PC-3 (cell line): ENCODE data around the gene CRHR2. TPM values are rescaled to one million over a fixed set of nuclear protein-coding genes. Genes with fewer than 3 reads are reported as not detected.

Source experiments
- ATAC-seq: fragments of 200-7000 bp; cut with Tn5 transposase; 2 replicates; pipeline ENCODE4 v1.9.1; 2020; ENCODE audit warnings: mild to moderate bottlenecking, moderate library complexity
- BruUV-seq: library from RNA; stranded (reverse); fragments of 400-500 nt; replicated peaks from 2 replicates; lab custom pipeline; 2021; lab: Mats Ljungman, UMichigan
- CTCF ChIA-PET: fragments of 300-600 bp; sonication (Branson Sonifier 250); formaldehyde crosslinking; loops from one replicate; lab custom pipeline; 2022; ENCODE audit warnings: antibody characterized with exemption; lab: Charles Lee
- POLR2A ChIA-PET: fragments of 300-600 bp; sonication (Branson Sonifier 250); formaldehyde crosslinking; loops from one replicate; lab custom pipeline; 2022; ENCODE audit warnings: antibody characterized with exemption; ENCODE audit not compliant: unreplicated experiment; lab: Charles Lee
- DNase-seq: peaks from one replicate; pipeline ENCODE4 v3.0.0-alpha.2; 2015
- H2AFZ ChIP-seq: fragments of 300-600 bp; sonication (generic); 2 replicates; pipeline ENCODE4 v1.6.0; 2016; ENCODE audit warnings: antibody characterized with exemption, low read length
- H3F3A ChIP-seq: fragments of 300-600 bp; sonication (generic); one replicate; pipeline ENCODE4 v1.6.0; 2017; ENCODE audit warnings: antibody characterized with exemption, low read length, control low read depth, mild to moderate bottlenecking; ENCODE audit not compliant: unreplicated experiment
- H3K27ac ChIP-seq: fragments of 300-600 bp; sonication (generic); 2 replicates; pipeline ENCODE4 v1.5.1; 2016; ENCODE audit warnings: mild to moderate bottlenecking, low read length
- H3K27me3 ChIP-seq: fragments of 300-600 bp; sonication (generic); 2 replicates; pipeline ENCODE4 v1.6.1; 2016; ENCODE audit warnings: low read length, mixed read lengths
- H3K36me3 ChIP-seq: fragments of 300-600 bp; sonication (generic); 2 replicates; pipeline ENCODE4 v1.6.1; 2016; ENCODE audit warnings: low read depth, mixed run types, low read length, mixed read lengths
- H3K4me1 ChIP-seq: fragments of 300-600 bp; sonication (generic); 2 replicates; pipeline ENCODE4 v1.5.1; 2016; ENCODE audit warnings: low read length; ENCODE audit not compliant: insufficient read depth
- H3K4me2 ChIP-seq: fragments of 300-600 bp; sonication (generic); 2 replicates; pipeline ENCODE4 v1.6.0; 2016; ENCODE audit warnings: low read length
- H3K4me3 ChIP-seq: fragments of 300-600 bp; sonication (generic); 2 replicates; pipeline ENCODE4 v1.5.1; 2016; ENCODE audit warnings: mild to moderate bottlenecking, low read length, mixed read lengths
- H3K79me2 ChIP-seq: fragments of 300-600 bp; sonication (generic); 2 replicates; pipeline ENCODE4 v1.6.1; 2017; ENCODE audit warnings: low read length, mixed read lengths
- H3K9ac ChIP-seq: fragments of 300-600 bp; sonication (generic); 2 replicates; pipeline ENCODE4 v1.6.0; 2016; ENCODE audit warnings: mild to moderate bottlenecking, low read length
- H3K9me2 ChIP-seq: fragments of 300-600 bp; sonication (generic); replicated peaks from 2 replicates; pipeline ENCODE4 v1.6.1; 2016; ENCODE audit warnings: mixed run types, low read length, mixed read lengths
- H3K9me3 ChIP-seq: fragments of 300-600 bp; sonication (generic); 2 replicates; pipeline ENCODE4 v1.6.1; 2016; ENCODE audit warnings: low read length, mixed read lengths
- H4K20me1 ChIP-seq: fragments of 300-600 bp; sonication (generic); 2 replicates; pipeline ENCODE4 v1.6.1; 2016; ENCODE audit warnings: low read length, mixed read lengths
- CTCF ChIP-seq: fragments of 300-600 bp; sonication (generic); conservative IDR thresholded peaks from 2 replicates; pipeline ENCODE4 v1.5.1; 2017; ENCODE audit warnings: antibody characterized with exemption, low read depth, mild to moderate bottlenecking, low read length
- EZH2 ChIP-seq: fragments of 300-600 bp; sonication (generic); IDR thresholded peaks from one replicate; pipeline ENCODE4 v1.6.1; 2017; ENCODE audit warnings: antibody characterized with exemption, mild to moderate bottlenecking, low read length; ENCODE audit not compliant: unreplicated experiment
- EZH2phosphoT487 ChIP-seq: fragments of 300-600 bp; sonication (generic); IDR thresholded peaks from 2 replicates; pipeline ENCODE4 v1.6.1; 2018; ENCODE audit warnings: mild to moderate bottlenecking, antibody characterized with exemption, low read length, borderline replicate concordance
- intact Hi-C: fragments of 100-400 bp; cut with micrococcal nuclease; formaldehyde crosslinking; loops from 2 replicates; pipeline ENCODE4 v1.9.0; 2023
- total RNA-seq: library from RNA; depleted of rRNA; stranded (reverse); fragments of >200 nt; gene quantifications from 2 replicates; pipeline ENCODE4 v1.2.3, GENCODE V29; 2014

The CRHR2 gene
- total RNA-seq, 1 experiment from 2014 or later = not detected

GRCh38 chr7:30671793-30672465 lies 10.3 kb downstream of the CRHR2 start:
- peak; percentile 71 for DNase-seq
- CTCF ChIA-PET = no interaction called here
- no peaks in the 10 kb centered on the region for H3F3A ChIP-seq
- no peak overlapping the region for H3K9ac ChIP-seq
- no TSS peak for BruUV-seq
- no peak for TF ChIP-seq CTCF
- TF ChIP-seq EZH2 = no peak
- TF ChIP-seq EZH2phosphoT487 = no peak
- peaks cover 18% of the 10 kb centered on the region for H3K27me3 ChIP-seq
- POLR2A ChIA-PET = no interaction called here
- H3K4me3 ChIP-seq = no peak overlapping the region
- no peaks in the 10 kb centered on the region for H3K36me3 ChIP-seq
- intact Hi-C loops = no loop called here
- H4K20me1 ChIP-seq = no peaks in the 10 kb centered on the region
- H3K9me2 ChIP-seq = no peaks in the 10 kb centered on the region
- peak; percentile 50; the same call in 1 of the 2 replicates for ATAC-seq
- no peak overlapping the region for H2AFZ ChIP-seq
- no peak overlapping the region for H3K27ac ChIP-seq
- H3K9me3 ChIP-seq = no peaks in the 10 kb centered on the region
- H3K79me2 ChIP-seq = no peaks in the 10 kb centered on the region
- H3K4me2 ChIP-seq = no peak overlapping the region
- H3K4me1 ChIP-seq = no peaks in the 10 kb centered on the region

- no peaks in the 10 kb centered on the region for H4K20me1 ChIP-seq
- H3K4me1 ChIP-seq = no peaks in the 10 kb centered on the region
- peaks cover 13% of the 10 kb centered on the region for H3K27me3 ChIP-seq
- H3K9me3 ChIP-seq = no peaks in the 10 kb centered on the region
- H3K4me3 ChIP-seq = no peak overlapping the region
- ATAC-seq (no peak), DNase-seq (no peak)
- H3K27ac ChIP-seq = no peak overlapping the region
- CTCF ChIA-PET = no interaction called here
- BruUV-seq = no TSS peak
- no peak overlapping the region for H3K4me2 ChIP-seq
- no peak overlapping the region for H2AFZ ChIP-seq
- TF ChIP-seq EZH2 (no peak), CTCF (no peak), EZH2phosphoT487 (no peak)
- no peaks in the 10 kb centered on the region for H3K79me2 ChIP-seq
- no peaks in the 10 kb centered on the region for H3F3A ChIP-seq
- H3K36me3 ChIP-seq = no peaks in the 10 kb centered on the region
- intact Hi-C loops = no loop called here
- H3K9me2 ChIP-seq = no peaks in the 10 kb centered on the region
- no peak overlapping the region for H3K9ac ChIP-seq
- POLR2A ChIA-PET = no interaction called here
Measured at GRCh38 chr7:30668102-30668501, 14.2 kb downstream of the CRHR2 start.

- H2AFZ ChIP-seq = no peak overlapping the region
- H3K27me3 ChIP-seq = peaks cover 13% of the 10 kb centered on the region
- intact Hi-C loops = no loop called here
- ChIA-PET POLR2A (no interaction called here), CTCF (no interaction called here)
- no peak for DNase-seq
- no peaks in the 10 kb centered on the region for H3K36me3 ChIP-seq
- TF ChIP-seq EZH2phosphoT487 (no peak), EZH2 (no peak)
- no peak overlapping the region for H3K4me2 ChIP-seq
- H4K20me1 ChIP-seq = no peaks in the 10 kb centered on the region
- H3K9me3 ChIP-seq = no peaks in the 10 kb centered on the region
- H3K4me1 ChIP-seq = no peaks in the 10 kb centered on the region
- no peak overlapping the region for H3K9ac ChIP-seq
- no peak overlapping the region for H3K27ac ChIP-seq
- no peak for ATAC-seq
- no peak overlapping the region for H3K4me3 ChIP-seq
- no peaks in the 10 kb centered on the region for H3K79me2 ChIP-seq
- no TSS peak for BruUV-seq
- no peaks in the 10 kb centered on the region for H3K9me2 ChIP-seq
- no peaks in the 10 kb centered on the region for H3F3A ChIP-seq
Measured at GRCh38 chr7:30667172-30667571, 15.1 kb downstream of the CRHR2 start.
